ENCODE measurements around the gene SSBP4.
"Not testable (repeated sequence)": the region's sequence is repeated elsewhere in the genome, so short reads cannot be mapped to it uniquely, and the experiment has no call there.

Gene SSBP4

GRCh38 chr19:18393836-18394235 is 25.4 kb upstream of the SSBP4 start:
- no peak for DNase-seq (ENCODE audit: low read depth)

- DNase-seq (ENCODE audit: low read depth), result no peak
These were observed 22.5 kb upstream of the SSBP4 start for GRCh38 chr19:18396471-18397241.

- no peak for DNase-seq (ENCODE audit: low read depth)
These were observed 21.7 kb upstream of the SSBP4 start, which contains the start of gene LRRC25 for GRCh38 chr19:18397242-18398202. Gene LRRC25, minus strand, starts transcription at chr19:18397622. Its CDS starts 659 bp downstream, at chr19:18396963.

GRCh38 chr19:18399008-18399407 is 20.2 kb upstream of the SSBP4 start:
- DNase-seq (ENCODE audit: low read depth), result peak; percentile 76

GRCh38 chr19:18401580-18402112 is 17.6 kb upstream of the SSBP4 start:
- DNase-seq (ENCODE audit: low read depth), result peak; percentile 54

GRCh38 chr19:18402455-18403248 is 16.5 kb upstream of the SSBP4 start:
- DNase-seq (ENCODE audit: low read depth), result not testable (repeated sequence)

GRCh38 chr19:18405754-18406153 is 13.4 kb upstream of the SSBP4 start:
- DNase-seq (ENCODE audit: low read depth), result not testable (repeated sequence)

- no peak for DNase-seq (ENCODE audit: low read depth)
These were observed 12.4 kb upstream of the SSBP4 start for GRCh38 chr19:18406749-18407148.

GRCh38 chr19:18408053-18408476 is 11.1 kb upstream of the SSBP4 start:
- no peak for DNase-seq (ENCODE audit: low read depth)

GRCh38 chr19:18412610-18413239 is 6.5 kb upstream of the SSBP4 start:
- no peak for DNase-seq (ENCODE audit: low read depth)

GRCh38 chr19:18414504-18415177 is 4.6 kb upstream of the SSBP4 start:
- DNase-seq (ENCODE audit: low read depth), result no peak

GRCh38 chr19:18415178-18415867 is 3.9 kb upstream of the SSBP4 start:
- peak; percentile 87 for DNase-seq (ENCODE audit: low read depth)

GRCh38 chr19:18416778-18417249 is 2.4 kb upstream of the SSBP4 start:
- peak; percentile 90 for DNase-seq (ENCODE audit: low read depth)

GRCh38 chr19:18417250-18418028 is 1.8 kb upstream of the SSBP4 start:
- DNase-seq (ENCODE audit: low read depth), result peak; percentile 80

- no peak for DNase-seq (ENCODE audit: low read depth)
These were observed 1.1 kb upstream of the SSBP4 start for GRCh38 chr19:18418029-18418482.

- DNase-seq (ENCODE audit: low read depth), result peak; percentile 45
These were observed 559 bp upstream of the SSBP4 start for GRCh38 chr19:18418483-18419194.

GRCh38 chr19:18419699-18420460 is 682 bp downstream of the SSBP4 start:
- DNase-seq (ENCODE audit: low read depth), result no peak

Measured in fibroblast of gingiva (primary cell).